ENCODE measurements around the gene SLC2A13.
"Not testable (repeated sequence)": the region's sequence is repeated elsewhere in the genome, so short reads cannot be mapped to it uniquely, and the experiment has no call there.

The SLC2A13 gene

GRCh38 chr12:40105265-40105514 is 691 bp downstream of the SLC2A13 start:
- no peak for DNase-seq (ENCODE audit: low read depth)

- DNase-seq (ENCODE audit: low read depth): no peak
Measured at GRCh38 chr12:40104461-40105264, 1.2 kb downstream of the SLC2A13 start.

GRCh38 chr12:40103043-40103442 is 2.8 kb downstream of the SLC2A13 start:
- no peak for DNase-seq (ENCODE audit: low read depth)

GRCh38 chr12:40101747-40102146 is 4.1 kb downstream of the SLC2A13 start:
- DNase-seq (ENCODE audit: low read depth): no peak

- no peak for DNase-seq (ENCODE audit: low read depth)
Measured at GRCh38 chr12:40099423-40099853, 6.4 kb downstream of the SLC2A13 start.

GRCh38 chr12:40098406-40099145 is 7.3 kb downstream of the SLC2A13 start:
- no peak for DNase-seq (ENCODE audit: low read depth)

- DNase-seq (ENCODE audit: low read depth): no peak
Measured at GRCh38 chr12:40093512-40093911, 12.4 kb downstream of the SLC2A13 start.

GRCh38 chr12:40086471-40086870 is 19.4 kb downstream of the SLC2A13 start:
- no peak for DNase-seq (ENCODE audit: low read depth)

- DNase-seq (ENCODE audit: low read depth): no peak
Measured at GRCh38 chr12:40078266-40078665, 27.6 kb downstream of the SLC2A13 start.

- no peak for DNase-seq (ENCODE audit: low read depth)
Measured at GRCh38 chr12:40075458-40075857, 30.4 kb downstream of the SLC2A13 start.

GRCh38 chr12:40068416-40068815 is 37.5 kb downstream of the SLC2A13 start:
- DNase-seq (ENCODE audit: low read depth): no peak

GRCh38 chr12:40065636-40066035 is 40.2 kb downstream of the SLC2A13 start:
- DNase-seq (ENCODE audit: low read depth): no peak

GRCh38 chr12:40063414-40063813 is 42.5 kb downstream of the SLC2A13 start:
- no peak for DNase-seq (ENCODE audit: low read depth)

GRCh38 chr12:40058721-40059190 is 47.1 kb downstream of the SLC2A13 start:
- no peak for DNase-seq (ENCODE audit: low read depth)

- DNase-seq (ENCODE audit: low read depth): no peak
Measured at GRCh38 chr12:40056373-40056772, 49.5 kb downstream of the SLC2A13 start.

GRCh38 chr12:40055776-40056175 is 50.1 kb downstream of the SLC2A13 start:
- DNase-seq (ENCODE audit: low read depth): no peak

GRCh38 chr12:40055228-40055579 is 50.7 kb downstream of the SLC2A13 start:
- DNase-seq (ENCODE audit: low read depth): no peak

- no peak for DNase-seq (ENCODE audit: low read depth)
Measured at GRCh38 chr12:40054555-40055227, 51.2 kb downstream of the SLC2A13 start.

GRCh38 chr12:40049268-40049667 is 56.6 kb downstream of the SLC2A13 start:
- no peak for DNase-seq (ENCODE audit: low read depth)

- DNase-seq (ENCODE audit: low read depth): not testable (repeated sequence)
Measured at GRCh38 chr12:40047002-40047401, 58.9 kb downstream of the SLC2A13 start.

- no peak for DNase-seq (ENCODE audit: low read depth)
Measured at GRCh38 chr12:40045656-40046055, 60.2 kb downstream of the SLC2A13 start.

GRCh38 chr12:40044396-40044795 is 61.5 kb downstream of the SLC2A13 start:
- DNase-seq (ENCODE audit: low read depth): no peak

- no peak for DNase-seq (ENCODE audit: low read depth)
Measured at GRCh38 chr12:40039598-40039997, 66.3 kb downstream of the SLC2A13 start.

Measured in stimulated activated CD8-positive, alpha-beta memory T cell treated with anti-CD3 and anti-CD28 coated beads, Interleukin-15, amount 100 ng/mL, for 1 hour (primary cell).